SK-N-SH treated with all-trans-retinoic acid at 6 μM for 48 hours (cell line): ENCODE results near the gene CLDN5.

Source experiments
- ATAC-seq: fragments of 200-7000 bp; cut with Tn5 transposase; 3 replicates; pipeline ENCODE4 v1.9.1; 2020; ENCODE audit warnings: mild to moderate bottlenecking, moderate library complexity
- ARNTL ChIP-seq: fragments of 450-650 bp; formaldehyde crosslinking; IDR thresholded peaks from 2 replicates; pipeline ENCODE4 v1.5.0; 2020; ENCODE audit warnings: low read depth, mild to moderate bottlenecking, moderate library complexity, borderline replicate concordance
- BACH2 ChIP-seq: fragments of 250-450 bp; sonication (Bioruptor Pico); IDR thresholded peaks from 2 replicates; pipeline ENCODE4 v1.9.0; 2021; ENCODE audit warnings: mild to moderate bottlenecking, borderline replicate concordance
- CREB5 ChIP-seq: fragments of 250-450 bp; sonication (Bioruptor Pico); IDR thresholded peaks from 2 replicates; pipeline ENCODE4 v1.5.1; 2020; ENCODE audit warnings: low read depth, mild to moderate bottlenecking, moderate library complexity
- CSDC2 ChIP-seq: fragments of 250-450 bp; sonication (Bioruptor Pico); IDR thresholded peaks from 2 replicates; pipeline ENCODE4 v1.5.0; 2020; ENCODE audit warnings: mild to moderate bottlenecking, moderate library complexity
- ESRRG ChIP-seq: fragments of 250-450 bp; sonication (Bioruptor Pico); IDR thresholded peaks from 2 replicates; pipeline ENCODE4 v1.6.1; 2021; ENCODE audit warnings: mild to moderate bottlenecking
- GLIS3 ChIP-seq: fragments of 250-450 bp; sonication (Bioruptor Pico); IDR thresholded peaks from 2 replicates; pipeline ENCODE4 v1.5.0; 2020; ENCODE audit warnings: mild to moderate bottlenecking, moderate library complexity
- ISL1 ChIP-seq: fragments of 250-450 bp; sonication (Bioruptor Pico); IDR thresholded peaks from 2 replicates; pipeline ENCODE4 v2.1.2; 2022; ENCODE audit warnings: mild to moderate bottlenecking, moderate library complexity
- OSR1 ChIP-seq: fragments of 250-450 bp; sonication (Bioruptor Pico); IDR thresholded peaks from 2 replicates; pipeline ENCODE4 v1.8.0; 2022; ENCODE audit warnings: moderate library complexity, mild to moderate bottlenecking, inconsistent platforms
- POU6F1 ChIP-seq: fragments of 250-450 bp; sonication (Bioruptor Pico); IDR thresholded peaks from 2 replicates; pipeline ENCODE4 v1.8.0; 2021; ENCODE audit warnings: low read depth, mild to moderate bottlenecking, moderate library complexity, borderline replicate concordance
- PPARA ChIP-seq: fragments of 250-450 bp; sonication (Bioruptor Pico); IDR thresholded peaks from 2 replicates; pipeline ENCODE4 v1.5.0; 2020; ENCODE audit warnings: mild to moderate bottlenecking, borderline replicate concordance
- RARB ChIP-seq: fragments of 250-450 bp; sonication (Bioruptor Pico); IDR thresholded peaks from 2 replicates; pipeline ENCODE4 v1.8.0; 2021; ENCODE audit warnings: mild to moderate bottlenecking, moderate library complexity
- TCF4 ChIP-seq: fragments of 250-450 bp; sonication (Bioruptor Pico); IDR thresholded peaks from 2 replicates; pipeline ENCODE4 v1.8.0; 2021; ENCODE audit warnings: mild to moderate bottlenecking, moderate library complexity, borderline replicate concordance
- TOX ChIP-seq: fragments of 250-450 bp; sonication (Bioruptor Pico); IDR thresholded peaks from 2 replicates; pipeline ENCODE4 v1.8.0; 2021; ENCODE audit warnings: mild to moderate bottlenecking, moderate library complexity, borderline replicate concordance
- ZC3H10 ChIP-seq: fragments of 250-450 bp; sonication (Bioruptor Pico); IDR thresholded peaks from 2 replicates; pipeline ENCODE4 v1.5.1; 2021; ENCODE audit warnings: mild to moderate bottlenecking, moderate library complexity
- ZFP3 ChIP-seq: fragments of 250-450 bp; sonication (Bioruptor Pico); IDR thresholded peaks from 2 replicates; pipeline ENCODE4 v1.5.0; 2020; ENCODE audit warnings: mild to moderate bottlenecking, moderate library complexity
- ZFP30 ChIP-seq: fragments of 450-650 bp; formaldehyde crosslinking; IDR thresholded peaks from 2 replicates; pipeline ENCODE4 v1.5.0; 2022; ENCODE audit warnings: mild to moderate bottlenecking, moderate library complexity
- ZNF565 ChIP-seq: fragments of 450-650 bp; formaldehyde crosslinking; conservative IDR thresholded peaks from 2 replicates; pipeline ENCODE4 v1.5.0; 2020; ENCODE audit warnings: low read depth, mild to moderate bottlenecking, moderate library complexity
- ZNF70 ChIP-seq: fragments of 450-650 bp; formaldehyde crosslinking; IDR thresholded peaks from 2 replicates; pipeline ENCODE4 v1.5.0; 2020; ENCODE audit warnings: mild to moderate bottlenecking, moderate library complexity
- ZNF8 ChIP-seq: fragments of 450-650 bp; formaldehyde crosslinking; IDR thresholded peaks from 2 replicates; pipeline ENCODE4 v1.5.0; 2020; ENCODE audit warnings: mild to moderate bottlenecking, moderate library complexity
- TF ChIP-seq, protein P1 (sequence below): fragments of 250-450 bp; sonication (Bioruptor Pico); IDR thresholded peaks from 2 replicates; pipeline ENCODE4 v1.8.0; 2020; ENCODE audit warnings: mild to moderate bottlenecking, moderate library complexity, borderline replicate concordance
- TF ChIP-seq, protein P2 (sequence below): fragments of 250-450 bp; sonication (Bioruptor Pico); IDR thresholded peaks from 2 replicates; pipeline ENCODE4 v1.5.0; 2020; ENCODE audit warnings: mild to moderate bottlenecking, moderate library complexity

CLDN5 gene

DNA sequence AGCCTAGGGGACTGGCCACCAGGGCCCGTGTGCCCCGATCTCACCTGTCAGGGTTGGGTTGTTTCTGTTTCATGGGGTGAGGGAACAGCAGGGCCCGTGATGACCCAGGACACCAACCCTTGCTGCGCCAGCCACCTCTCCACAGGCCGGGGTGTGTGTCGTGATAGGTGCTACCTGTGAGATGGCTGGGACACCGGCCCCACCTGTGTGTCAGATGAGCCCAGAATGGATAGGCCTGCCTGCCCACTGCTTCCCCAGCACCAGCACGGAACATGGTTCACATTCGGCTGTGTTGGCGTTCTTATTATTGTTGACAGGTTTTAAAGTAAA, 7.1 kb downstream of the CLDN5 start:
- no peak for ATAC-seq
- TF ChIP-seq ZNF565 (CRISPR knock-in tag) (no peak), ZC3H10 (CRISPR knock-in tag) (no peak), ZNF70 (CRISPR knock-in tag) (no peak), CREB5 (CRISPR knock-in tag) (no peak), TCF4 (CRISPR knock-in tag) (no peak), ZFP3 (CRISPR knock-in tag) (no peak), ZNF8 (CRISPR knock-in tag) (no peak), POU6F1 (CRISPR knock-in tag) (no peak), ARNTL (CRISPR knock-in tag) (no peak)
- TF ChIP-seq, protein P1, sequence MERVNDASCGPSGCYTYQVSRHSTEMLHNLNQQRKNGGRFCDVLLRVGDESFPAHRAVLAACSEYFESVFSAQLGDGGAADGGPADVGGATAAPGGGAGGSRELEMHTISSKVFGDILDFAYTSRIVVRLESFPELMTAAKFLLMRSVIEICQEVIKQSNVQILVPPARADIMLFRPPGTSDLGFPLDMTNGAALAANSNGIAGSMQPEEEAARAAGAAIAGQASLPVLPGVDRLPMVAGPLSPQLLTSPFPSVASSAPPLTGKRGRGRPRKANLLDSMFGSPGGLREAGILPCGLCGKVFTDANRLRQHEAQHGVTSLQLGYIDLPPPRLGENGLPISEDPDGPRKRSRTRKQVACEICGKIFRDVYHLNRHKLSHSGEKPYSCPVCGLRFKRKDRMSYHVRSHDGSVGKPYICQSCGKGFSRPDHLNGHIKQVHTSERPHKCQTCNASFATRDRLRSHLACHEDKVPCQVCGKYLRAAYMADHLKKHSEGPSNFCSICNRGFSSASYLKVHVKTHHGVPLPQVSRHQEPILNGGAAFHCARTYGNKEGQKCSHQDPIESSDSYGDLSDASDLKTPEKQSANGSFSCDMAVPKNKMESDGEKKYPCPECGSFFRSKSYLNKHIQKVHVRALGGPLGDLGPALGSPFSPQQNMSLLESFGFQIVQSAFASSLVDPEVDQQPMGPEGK (CRISPR knock-in tag), result no peak

DNA sequence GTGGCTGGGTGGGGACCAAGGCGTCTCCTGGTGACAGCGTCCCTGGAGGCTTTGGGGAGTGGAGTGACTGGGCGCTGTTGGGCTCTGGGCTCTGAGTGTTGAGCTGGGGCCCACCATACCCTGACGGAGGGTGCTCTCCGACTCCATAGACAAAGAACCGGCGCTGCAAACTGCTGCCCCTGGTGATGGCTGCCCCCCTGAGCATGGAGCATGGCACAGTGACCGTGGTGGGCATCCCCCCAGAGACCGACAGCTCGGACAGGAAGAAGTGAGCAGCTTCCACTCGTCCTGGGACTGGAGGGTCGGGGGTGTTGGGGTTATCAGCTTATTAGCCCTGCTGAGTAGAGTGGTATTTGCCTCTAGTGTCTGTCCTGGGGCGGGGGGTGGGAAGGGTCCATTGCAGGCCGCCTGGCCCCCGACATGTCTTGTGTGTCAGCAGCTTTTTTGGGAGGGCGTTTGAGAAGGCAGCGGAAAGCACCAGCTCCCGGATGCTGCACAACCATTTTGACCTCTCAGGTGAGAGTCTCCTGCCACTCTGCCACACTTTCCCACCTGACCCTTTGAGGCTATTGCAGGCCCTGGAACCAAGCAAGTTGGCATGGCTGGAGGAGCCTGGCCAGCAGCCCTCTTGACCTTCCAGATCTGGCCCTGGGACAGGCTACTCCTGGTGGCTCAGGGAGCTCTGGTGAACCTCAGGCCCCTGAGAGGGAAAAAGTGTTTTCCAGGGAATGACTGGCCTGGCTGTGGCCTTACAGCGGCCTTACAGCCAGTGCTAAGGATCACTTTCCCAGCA, 7.6 kb downstream of the CLDN5 start:
- no peak for ATAC-seq
- no peak for TF ChIP-seq GLIS3 (CRISPR knock-in tag)
- no peak for TF ChIP-seq ARNTL (CRISPR knock-in tag)
- no peak for TF ChIP-seq ISL1 (CRISPR knock-in tag)
- TF ChIP-seq TCF4 (CRISPR knock-in tag), result no peak
- TF ChIP-seq CSDC2, result no peak
- no peak for TF ChIP-seq ZC3H10 (CRISPR knock-in tag)
- TF ChIP-seq ZNF565 (CRISPR knock-in tag), result no peak
- no peak for TF ChIP-seq OSR1 (CRISPR knock-in tag)
- TF ChIP-seq, protein P1 (CRISPR knock-in tag), result no peak
- no peak for TF ChIP-seq RARB
- TF ChIP-seq ZNF8 (CRISPR knock-in tag), result no peak
- TF ChIP-seq PPARA, result no peak
- no peak for TF ChIP-seq ZFP3 (CRISPR knock-in tag)
- no peak for TF ChIP-seq BACH2 (CRISPR knock-in tag)
- TF ChIP-seq, protein P2, sequence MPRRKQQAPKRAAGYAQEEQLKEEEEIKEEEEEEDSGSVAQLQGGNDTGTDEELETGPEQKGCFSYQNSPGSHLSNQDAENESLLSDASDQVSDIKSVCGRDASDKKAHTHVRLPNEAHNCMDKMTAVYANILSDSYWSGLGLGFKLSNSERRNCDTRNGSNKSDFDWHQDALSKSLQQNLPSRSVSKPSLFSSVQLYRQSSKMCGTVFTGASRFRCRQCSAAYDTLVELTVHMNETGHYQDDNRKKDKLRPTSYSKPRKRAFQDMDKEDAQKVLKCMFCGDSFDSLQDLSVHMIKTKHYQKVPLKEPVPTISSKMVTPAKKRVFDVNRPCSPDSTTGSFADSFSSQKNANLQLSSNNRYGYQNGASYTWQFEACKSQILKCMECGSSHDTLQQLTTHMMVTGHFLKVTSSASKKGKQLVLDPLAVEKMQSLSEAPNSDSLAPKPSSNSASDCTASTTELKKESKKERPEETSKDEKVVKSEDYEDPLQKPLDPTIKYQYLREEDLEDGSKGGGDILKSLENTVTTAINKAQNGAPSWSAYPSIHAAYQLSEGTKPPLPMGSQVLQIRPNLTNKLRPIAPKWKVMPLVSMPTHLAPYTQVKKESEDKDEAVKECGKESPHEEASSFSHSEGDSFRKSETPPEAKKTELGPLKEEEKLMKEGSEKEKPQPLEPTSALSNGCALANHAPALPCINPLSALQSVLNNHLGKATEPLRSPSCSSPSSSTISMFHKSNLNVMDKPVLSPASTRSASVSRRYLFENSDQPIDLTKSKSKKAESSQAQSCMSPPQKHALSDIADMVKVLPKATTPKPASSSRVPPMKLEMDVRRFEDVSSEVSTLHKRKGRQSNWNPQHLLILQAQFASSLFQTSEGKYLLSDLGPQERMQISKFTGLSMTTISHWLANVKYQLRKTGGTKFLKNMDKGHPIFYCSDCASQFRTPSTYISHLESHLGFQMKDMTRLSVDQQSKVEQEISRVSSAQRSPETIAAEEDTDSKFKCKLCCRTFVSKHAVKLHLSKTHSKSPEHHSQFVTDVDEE (CRISPR knock-in tag), result no peak
- no peak for TF ChIP-seq TOX (CRISPR knock-in tag)
- TF ChIP-seq ESRRG (CRISPR knock-in tag), result no peak
- TF ChIP-seq CREB5 (CRISPR knock-in tag), result no peak
- no peak for TF ChIP-seq ZFP30 (CRISPR knock-in tag)
- TF ChIP-seq, all 23 proteins: peak for 0
